ENCODE measurements around the gene PLEKHG1.

The PLEKHG1 gene

GRCh38 chr6:150600301-150601017, 774 bp downstream of the PLEKHG1 start:
- ChIA-PET CTCF (no interaction called here), POLR2A (no interaction called here)
- peak overlapping the region; percentile 47 for H3K4me3 ChIP-seq (ENCODE audit: low read depth, low read length)
- DNase-seq (ENCODE audit: low read depth, low spot score) = no peak
- TF ChIP-seq CTCF (IDR thresholded peaks at IDR 0.05; ENCODE audit: insufficient read depth, low read length, missing control alignments) = peak; percentile 34

GRCh38 chr6:150601439-150601838, 1.8 kb downstream of the PLEKHG1 start:
- DNase-seq (ENCODE audit: low read depth, low spot score) = no peak
- TF ChIP-seq CTCF (IDR thresholded peaks at IDR 0.05; ENCODE audit: insufficient read depth, low read length, missing control alignments) = no peak
- H3K4me3 ChIP-seq (ENCODE audit: low read depth, low read length) = no peak overlapping the region
- ChIA-PET POLR2A (no interaction called here), CTCF (no interaction called here)

- CTCF ChIA-PET = no interaction called here
These were observed 3.5 kb downstream of the PLEKHG1 start for GRCh38 chr6:150603176-150603575.

GRCh38 chr6:150604467-150604866, 4.8 kb downstream of the PLEKHG1 start:
- ChIA-PET CTCF (no interaction called here), POLR2A (no interaction called here)
- no peak for TF ChIP-seq CTCF (IDR thresholded peaks at IDR 0.05; ENCODE audit: insufficient read depth, low read length, missing control alignments)
- no peak for DNase-seq (ENCODE audit: low read depth, low spot score)
- H3K4me3 ChIP-seq (ENCODE audit: low read depth, low read length) = no peak overlapping the region

More at GRCh38 chr6:150603176-150603575, 3.5 kb downstream of the PLEKHG1 start:
- DNase-seq (ENCODE audit: low read depth, low spot score) = no peak
- no peak overlapping the region for H3K4me3 ChIP-seq (ENCODE audit: low read depth, low read length)
- POLR2A ChIA-PET = no interaction called here
- TF ChIP-seq CTCF (IDR thresholded peaks at IDR 0.05; ENCODE audit: insufficient read depth, low read length, missing control alignments) = no peak

- ChIA-PET CTCF (no interaction called here), POLR2A (no interaction called here)
- no peak for DNase-seq (ENCODE audit: low read depth, low spot score)
- no peak overlapping the region for H3K4me3 ChIP-seq (ENCODE audit: low read depth, low read length)
- TF ChIP-seq CTCF (IDR thresholded peaks at IDR 0.05; ENCODE audit: insufficient read depth, low read length, missing control alignments) = no peak
These were observed 5.6 kb downstream of the PLEKHG1 start for GRCh38 chr6:150605333-150605732.

- ChIA-PET POLR2A (no interaction called here), CTCF (interaction anchor here (0.7 kb wide), 1 partner anchor 28 kb away, joined by 3 read pairs; no protein-coding TSS in a partner anchor)
- TF ChIP-seq CTCF (IDR thresholded peaks at IDR 0.05; ENCODE audit: insufficient read depth, low read length, missing control alignments) = no peak
- DNase-seq (ENCODE audit: low read depth, low spot score) = no peak
- no peak overlapping the region for H3K4me3 ChIP-seq (ENCODE audit: low read depth, low read length)
These were observed 6.5 kb downstream of the PLEKHG1 start for GRCh38 chr6:150606168-150606591.
